Activated gamma-delta T cell treated with Interleukin-2 at 50 U/mL for 16 hours (primary cell): ENCODE results near the gene SLC1A7.

Experiments
- DNase-seq: peaks from one replicate; pipeline ENCODE4 v3.0.0-alpha.2; 2020

Gene SLC1A7

GRCh38 chr1:53057127-53057526, 85.3 kb downstream of the SLC1A7 start:
- DNase-seq = no peak

DNA sequence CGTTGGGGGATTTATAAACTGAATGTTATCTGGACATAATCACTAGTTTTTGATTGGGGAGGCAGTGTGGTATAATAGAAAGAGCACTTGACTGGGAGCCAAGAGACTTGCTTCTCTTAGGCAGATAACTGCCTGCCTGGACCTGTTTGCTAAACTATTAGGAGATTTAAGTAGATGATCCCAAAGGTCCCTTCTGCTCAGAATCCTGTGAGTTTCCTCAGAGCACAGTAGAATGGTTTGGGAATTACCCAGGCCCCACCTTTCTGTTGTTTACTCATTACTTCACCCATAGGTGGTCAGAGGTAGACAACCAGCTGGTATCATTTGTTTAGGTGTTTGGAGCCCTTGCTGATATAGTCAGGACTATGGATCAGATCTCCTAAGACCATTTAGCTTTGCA, 90.8 kb downstream of the SLC1A7 start:
- DNase-seq = no peak

GRCh38 chr1:53050310-53050709, 92.1 kb downstream of the SLC1A7 start:
- no peak for DNase-seq

GRCh38 chr1:53049574-53049967, 92.9 kb downstream of the SLC1A7 start:
- DNase-seq = no peak

DNA sequence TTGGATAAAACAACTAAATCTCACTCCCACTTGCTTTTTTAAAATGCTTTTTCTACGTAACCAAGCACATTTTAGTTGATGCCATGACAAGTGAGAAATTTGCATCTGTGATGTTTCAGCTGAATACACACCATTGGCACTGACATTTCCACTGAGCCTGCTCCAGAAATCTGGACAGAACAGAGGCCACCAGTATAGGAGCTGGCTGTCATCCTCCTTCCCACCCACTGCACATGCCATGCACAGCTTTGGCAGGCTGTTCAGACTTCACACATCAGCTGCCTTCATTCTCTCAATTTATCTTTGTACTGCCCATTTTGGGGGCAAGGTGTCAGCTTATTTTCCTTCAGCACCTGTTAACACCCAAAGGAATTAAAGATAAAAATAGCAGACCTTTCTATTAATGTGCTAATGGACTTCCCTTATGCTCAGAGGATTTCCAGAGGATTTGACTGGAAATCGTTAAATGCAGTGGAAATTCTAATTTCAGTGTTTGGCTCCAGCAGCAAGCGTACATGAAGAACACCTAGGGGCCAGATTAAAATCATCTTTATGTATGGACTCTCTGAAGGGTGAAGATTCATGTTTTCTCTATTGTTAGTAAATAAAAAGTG, 93.4 kb downstream of the SLC1A7 start:
- DNase-seq = no peak

DNA sequence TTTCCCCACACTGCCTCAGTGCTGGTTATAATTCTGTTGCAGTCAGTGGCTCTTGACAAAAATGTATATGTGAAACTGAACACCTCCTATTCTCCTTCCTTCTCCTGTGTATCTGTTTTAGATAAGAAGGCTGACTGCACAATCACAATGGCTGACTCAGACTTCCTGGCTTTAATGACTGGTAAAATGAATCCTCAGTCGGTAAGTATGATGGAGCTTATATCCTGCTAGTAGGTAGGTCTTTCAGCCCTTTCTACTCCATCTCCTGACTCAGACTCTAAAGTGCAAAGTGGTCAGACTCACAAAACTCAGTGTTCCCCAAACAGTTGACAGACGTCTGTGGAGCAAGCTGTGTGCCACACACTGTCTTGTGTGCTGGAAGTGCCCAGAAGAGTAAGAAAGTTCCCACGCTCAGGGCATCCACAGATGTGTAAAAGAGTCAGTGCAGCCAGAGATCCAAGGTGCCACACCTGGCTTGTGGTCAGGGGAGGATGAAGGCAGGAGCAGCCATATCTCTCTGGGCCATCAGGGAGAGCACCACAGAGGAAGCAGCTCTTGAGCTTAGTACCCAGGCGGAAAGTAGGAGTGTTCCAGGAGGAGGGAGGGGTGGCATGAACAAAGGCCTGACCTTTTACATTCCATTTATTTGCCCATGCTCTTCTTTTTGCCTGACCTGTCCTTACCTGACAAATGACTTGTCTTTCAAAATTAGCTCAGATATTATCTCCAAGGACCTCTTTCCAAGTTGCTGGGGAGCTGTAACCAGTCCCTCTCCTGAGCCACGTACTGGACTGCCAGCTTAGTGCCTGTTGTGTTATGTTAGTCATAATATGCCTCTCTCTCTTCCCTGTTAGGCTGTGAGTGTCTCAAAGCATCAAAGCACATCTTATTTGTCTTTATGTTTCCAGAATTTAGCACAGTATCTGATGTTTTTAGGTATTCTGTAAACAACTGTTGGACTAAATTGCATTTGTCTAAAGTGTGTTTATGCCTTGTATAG, 94.4 kb downstream of the SLC1A7 start:
- DNase-seq = no peak

- no peak for DNase-seq
Measured at GRCh38 chr1:53046930-53047329, 95.5 kb downstream of the SLC1A7 start.

DNA sequence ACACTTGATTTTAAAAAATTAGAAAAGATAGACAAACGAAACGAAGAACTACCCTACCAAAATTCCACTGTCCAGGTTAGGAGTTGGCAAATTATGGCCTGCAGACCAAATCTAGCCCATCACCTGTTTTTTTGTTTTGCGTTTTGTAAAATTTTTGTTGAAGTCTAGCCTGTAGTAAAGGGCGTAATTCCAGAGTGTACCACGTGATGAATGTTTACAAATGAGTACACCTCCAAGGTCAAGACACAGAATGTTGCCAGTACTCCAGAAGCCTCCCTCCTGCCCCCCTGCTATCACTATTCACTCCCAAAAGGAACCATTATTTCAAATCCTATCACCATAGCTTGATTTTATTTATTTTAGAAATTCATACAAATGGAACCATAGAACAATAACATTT, 97.5 kb downstream of the SLC1A7 start:
- no peak for DNase-seq

DNA sequence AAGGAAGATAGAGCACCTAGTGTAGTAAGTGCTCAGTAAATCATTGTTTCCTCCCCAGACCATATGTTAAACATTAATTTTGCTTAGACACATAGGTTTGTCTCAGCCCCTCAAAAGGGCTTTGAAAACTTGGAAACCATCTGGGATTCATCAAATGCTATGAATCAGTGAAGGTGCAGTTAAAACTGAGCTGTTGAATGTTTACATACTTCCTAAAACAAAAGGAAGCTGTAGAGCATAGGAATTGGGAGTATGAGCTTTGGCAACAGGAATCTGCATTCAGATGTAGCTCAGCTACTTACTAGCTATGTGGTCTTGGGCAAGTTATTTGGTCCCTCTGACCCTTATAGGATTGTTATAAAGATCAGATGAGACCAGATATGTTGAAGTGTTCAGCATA, 99.2 kb downstream of the SLC1A7 start:
- no peak for DNase-seq

DNA sequence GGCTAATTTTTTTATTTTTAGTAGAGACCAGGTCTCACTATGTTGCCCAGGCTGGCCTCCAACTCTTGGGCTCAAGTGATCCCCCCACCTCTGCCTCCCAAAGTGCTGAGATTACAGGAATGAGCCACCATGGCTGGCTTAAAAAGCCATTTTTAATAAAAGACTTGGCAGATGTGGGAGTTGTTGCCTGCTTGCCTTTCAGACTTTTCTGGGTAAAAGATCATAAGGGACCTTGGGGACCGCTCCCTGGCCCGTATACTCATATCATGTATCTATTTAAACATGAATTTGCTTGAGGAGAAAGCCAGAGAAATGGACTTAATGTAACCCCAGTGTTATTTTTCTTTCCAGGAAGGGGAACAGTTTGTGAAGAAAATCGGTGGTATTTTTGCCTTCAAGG, 103.9 kb downstream of the SLC1A7 start:
- DNase-seq = no peak
